Kidney glomerular epithelial cell (primary cell): Measurements from ENCODE around the gene LTBP2.
"Not testable (repeated sequence)": the region's sequence is repeated elsewhere in the genome, so short reads cannot be mapped to it uniquely, and the experiment has no call there.

ENCODE experiments used
- DNase-seq: peaks from one replicate; lab custom pipeline; 2025; lab: John Stamatoyannopoulos, UW

LTBP2 gene

GRCh38 chr14:74482571-74482970 lies 129.5 kb downstream of the LTBP2 start:
- no peak for DNase-seq

GRCh38 chr14:74480046-74480445 lies 132.0 kb downstream of the LTBP2 start:
- DNase-seq = no peak

DNA sequence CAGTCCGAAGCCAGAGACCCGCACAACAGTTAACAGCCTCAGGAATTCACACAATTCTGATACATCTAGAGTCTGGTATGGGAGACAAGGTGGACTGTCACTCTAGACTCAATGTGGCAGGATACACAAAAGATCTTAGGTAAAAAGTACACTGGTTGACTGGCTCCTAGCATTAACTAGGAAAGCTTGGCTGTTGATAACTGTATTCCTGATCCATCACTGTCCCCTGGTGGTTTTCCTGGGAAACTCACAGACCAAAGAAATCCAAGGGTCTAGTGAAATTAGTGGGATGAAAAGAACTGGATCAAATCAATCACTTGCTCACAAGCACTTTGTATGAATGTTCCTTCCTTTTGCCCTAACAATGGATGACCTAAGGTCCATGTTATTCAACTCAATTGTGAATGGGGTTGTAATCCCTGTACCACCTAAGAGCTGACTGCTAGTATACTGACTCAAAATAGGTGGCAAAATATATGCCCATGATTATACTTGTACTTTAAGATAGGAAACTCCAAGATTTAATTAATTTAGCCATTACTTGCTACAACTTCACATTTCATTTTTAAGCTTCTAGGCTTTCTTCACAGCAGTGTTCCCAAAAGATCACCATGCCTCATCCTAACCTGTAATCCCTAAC lies 132.9 kb downstream of the LTBP2 start:
- peak; percentile 15 for DNase-seq

DNA sequence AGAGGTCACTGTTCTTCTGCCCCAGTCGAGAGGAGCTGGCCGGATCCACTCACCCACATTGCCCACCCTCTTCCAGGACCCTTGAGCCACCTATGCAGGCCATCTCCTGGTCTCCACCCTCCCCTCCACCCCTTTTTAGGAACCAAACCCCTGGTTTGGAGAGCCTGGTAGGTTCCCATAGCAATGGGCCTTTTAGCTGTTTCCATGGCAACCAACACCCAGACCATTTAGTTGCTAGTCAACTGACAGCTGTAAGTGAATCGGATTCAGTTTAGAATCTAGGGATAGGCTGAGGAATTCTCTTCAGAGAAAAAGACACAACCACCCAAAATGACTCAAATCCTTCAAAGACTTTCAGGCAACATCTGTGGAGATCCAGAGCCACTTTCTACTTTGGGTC lies 135.4 kb downstream of the LTBP2 start:
- DNase-seq = no peak

- no peak for DNase-seq
These were observed 135.9 kb downstream of the LTBP2 start for GRCh38 chr14:74476107-74476506.

GRCh38 chr14:74475678-74476077 lies 136.4 kb downstream of the LTBP2 start:
- peak; percentile 58 for DNase-seq

DNA sequence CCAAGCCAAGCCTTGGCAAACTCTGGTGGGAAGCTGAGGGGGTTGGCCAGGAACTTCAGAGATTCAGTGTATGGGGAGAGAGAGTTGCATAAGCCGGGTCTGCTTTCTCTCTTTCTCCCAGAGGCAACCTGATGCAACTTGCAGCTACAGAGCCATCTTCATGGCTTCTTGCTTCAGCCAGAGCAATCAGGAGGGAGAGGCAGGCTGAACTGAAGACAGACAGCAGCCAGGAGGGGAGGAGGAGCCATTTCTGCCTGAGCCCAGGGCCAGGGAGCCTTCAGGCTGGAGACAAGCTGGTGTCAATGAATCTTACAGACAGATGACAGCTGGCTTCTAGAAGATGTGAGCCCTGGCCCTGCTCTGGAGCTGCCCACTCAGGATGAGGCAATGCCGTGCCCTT lies 137.7 kb downstream of the LTBP2 start:
- no peak for DNase-seq

- no peak for DNase-seq
These were observed 139.4 kb downstream of the LTBP2 start for GRCh38 chr14:74472601-74473000.

DNA sequence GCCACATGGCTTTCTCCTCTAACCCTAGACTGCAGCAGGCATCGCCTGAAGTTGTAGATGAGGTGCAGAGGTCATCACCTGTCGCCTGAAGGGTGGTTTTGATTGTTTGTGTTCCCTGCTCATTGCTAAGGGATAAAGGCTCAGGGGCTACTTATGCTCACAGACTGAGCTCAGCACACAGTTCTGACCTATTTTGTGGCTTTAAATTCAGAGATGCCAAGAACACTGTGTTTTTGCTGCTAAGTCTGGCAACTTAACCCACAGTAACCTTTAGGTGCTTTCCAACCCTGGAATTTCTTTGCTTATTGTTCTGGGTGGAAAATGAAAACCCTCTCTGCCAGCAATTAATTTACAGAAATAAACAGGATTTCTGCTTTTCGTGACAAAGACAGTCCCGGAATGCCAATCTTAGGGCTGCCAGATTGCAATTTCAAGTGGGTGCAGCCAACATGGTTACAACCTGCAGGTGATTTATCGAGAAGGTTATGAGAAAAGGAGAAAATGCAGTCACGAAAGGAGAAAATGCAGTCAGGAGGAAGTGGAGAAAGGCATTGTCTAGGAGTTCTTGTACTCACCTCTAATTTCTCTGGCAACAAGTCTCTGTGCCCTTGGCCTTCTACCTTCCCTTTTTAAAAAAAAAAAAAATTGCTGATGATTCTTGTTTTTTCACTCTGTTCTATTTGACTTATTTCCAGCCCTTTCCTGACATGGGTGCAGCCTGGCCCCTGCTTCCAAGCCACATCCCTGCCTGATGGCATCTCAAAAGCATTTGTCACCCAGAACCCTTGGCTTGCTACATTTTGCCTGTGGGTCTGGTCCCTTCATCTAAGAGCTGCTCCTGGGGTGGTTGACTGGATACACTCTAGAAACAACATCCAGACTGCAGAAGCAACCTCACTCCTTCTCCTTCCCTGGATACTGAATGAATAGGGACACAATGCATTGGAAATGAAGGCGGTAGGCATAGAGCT lies 142.2 kb downstream of the LTBP2 start:
- DNase-seq = no peak

DNA sequence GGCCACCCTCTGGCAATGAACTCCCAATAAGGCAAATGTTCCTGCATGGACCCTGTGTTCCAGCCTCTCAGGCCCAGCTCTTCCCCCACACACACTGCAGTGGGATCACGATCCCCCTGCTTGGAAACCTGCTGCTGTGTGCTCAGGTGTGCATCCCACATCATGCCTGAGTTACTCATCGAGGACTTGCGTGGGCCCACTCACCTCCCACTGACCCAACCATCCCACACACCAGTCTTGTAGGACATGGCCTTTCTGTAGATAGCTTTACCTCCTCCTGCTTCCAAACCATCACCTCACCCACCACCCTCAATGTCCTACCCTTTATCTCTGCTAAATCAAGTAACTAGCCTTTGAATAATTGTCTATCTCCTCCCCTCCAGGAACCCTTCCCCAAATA lies 143.5 kb downstream of the LTBP2 start:
- DNase-seq = no peak

DNA sequence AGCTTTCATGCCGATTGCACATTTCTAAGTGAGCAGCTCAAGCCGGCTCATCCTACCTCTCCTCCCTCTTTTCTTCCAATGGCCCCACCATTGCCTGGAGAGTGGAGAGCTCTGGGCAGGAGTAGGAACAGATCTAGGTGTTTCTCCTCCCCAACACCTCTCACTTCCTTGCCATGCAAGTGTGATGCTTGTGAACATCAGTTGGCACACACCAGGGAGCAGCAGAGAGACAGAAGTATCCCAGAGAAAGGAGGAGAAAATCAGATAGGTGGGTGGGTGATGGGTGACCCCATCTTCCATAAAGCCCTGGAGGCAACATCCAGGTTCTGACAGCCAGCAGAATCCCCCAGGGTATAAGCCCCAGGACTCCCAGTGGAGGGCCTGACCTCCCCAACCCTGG lies 146.7 kb downstream of the LTBP2 start:
- no peak for DNase-seq

GRCh38 chr14:74464785-74465184 lies 147.3 kb downstream of the LTBP2 start:
- no peak for DNase-seq

DNA sequence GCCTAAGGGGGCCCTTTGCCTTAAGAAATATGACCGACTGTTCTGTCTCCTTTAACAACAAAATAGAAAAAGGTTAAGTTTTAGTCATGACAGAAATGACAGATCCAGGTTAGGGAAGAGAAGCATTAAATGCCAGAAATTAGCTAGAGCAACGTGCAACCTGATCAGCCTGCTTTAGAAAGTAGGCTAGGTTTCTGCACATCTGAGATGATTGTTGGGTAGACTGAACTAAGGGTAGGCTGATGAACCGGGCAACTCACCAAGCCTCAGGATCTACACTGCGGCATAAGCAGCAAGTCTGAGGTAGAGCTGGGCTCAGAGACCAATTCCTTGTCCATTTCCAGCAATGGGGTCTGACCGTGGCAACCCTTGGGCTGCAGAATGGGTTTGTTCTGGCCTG lies 148.3 kb downstream of the LTBP2 start:
- DNase-seq = no peak

DNA sequence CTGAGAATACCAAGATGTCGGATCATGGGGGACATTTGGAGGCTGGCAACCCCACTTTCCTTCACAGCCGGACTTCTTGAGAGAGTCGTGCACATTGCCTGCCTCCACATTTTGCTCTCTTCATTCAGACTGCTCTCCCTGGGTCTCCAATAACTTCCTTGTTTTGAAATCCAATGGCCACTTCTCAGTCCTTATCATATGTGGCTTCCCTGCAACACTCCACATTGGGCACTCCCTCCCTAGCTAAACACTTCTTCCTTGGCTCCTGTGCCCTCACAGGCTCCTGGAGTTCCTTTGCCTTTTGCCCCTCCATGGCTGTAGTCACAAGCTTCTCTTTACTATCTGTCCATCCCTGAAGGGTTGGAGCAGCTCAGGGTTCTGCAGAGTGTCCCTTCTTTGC lies 149.0 kb downstream of the LTBP2 start:
- no peak for DNase-seq

DNA sequence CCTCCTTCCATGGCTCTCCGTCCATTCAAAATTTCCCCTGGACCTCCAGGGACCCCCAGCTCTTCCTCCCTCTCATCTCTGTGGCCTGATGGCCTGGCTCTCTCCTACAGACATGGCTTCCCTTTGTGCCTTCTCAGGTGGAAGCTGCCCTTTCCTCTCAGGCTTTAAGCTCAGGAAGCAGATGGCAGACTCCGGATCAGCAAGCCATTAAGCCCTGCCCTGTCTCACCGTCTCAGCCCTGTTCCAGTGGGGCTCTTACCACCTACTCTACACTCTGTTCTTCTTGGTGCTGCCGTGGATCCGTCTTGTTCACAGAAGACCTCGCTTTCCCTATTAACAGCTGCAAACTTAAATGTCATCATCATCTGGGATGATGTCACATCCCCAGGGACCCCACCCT lies 152.1 kb downstream of the LTBP2 start:
- no peak for DNase-seq

GRCh38 chr14:74459289-74459946 lies 152.6 kb downstream of the LTBP2 start:
- no peak for DNase-seq

- DNase-seq = no peak
These were observed 154.5 kb downstream of the LTBP2 start for GRCh38 chr14:74457565-74457895.

GRCh38 chr14:74456684-74457564 lies 155.1 kb downstream of the LTBP2 start:
- DNase-seq = no peak

- DNase-seq = not testable (repeated sequence)
These were observed 157.6 kb downstream of the LTBP2 start for GRCh38 chr14:74454397-74454796.
